Spinal cord (tissue), 10 donors: ENCODE data around the gene MLLT1. TPM values are rescaled to one million over a fixed set of nuclear protein-coding genes. Genes with fewer than 3 reads are reported as not detected.

ENCODE experiments used
- DNase-seq, 6 donors: peaks; one replicate each; pipeline versions ENCODE4 v3.0.0 to v3.0.0-alpha.2; 2013 to 2015; ENCODE audit warnings: low spot score in 6 of 6, low read depth in 4 of 6
- H3K27ac ChIP-seq: one replicate; pipeline ENCODE4 v1.5.1; 2013; ENCODE audit warnings: low read depth, low read length, control low read depth
- H3K27me3 ChIP-seq: one replicate; pipeline ENCODE4 v1.6.1; 2013; ENCODE audit warnings: low read length; ENCODE audit not compliant: control insufficient read depth, insufficient read depth
- H3K36me3 ChIP-seq: one replicate; pipeline ENCODE4 v1.6.1; 2013; ENCODE audit warnings: low read length; ENCODE audit not compliant: control insufficient read depth, insufficient read depth
- H3K4me1 ChIP-seq: one replicate; pipeline ENCODE4 v1.6.1; 2013; ENCODE audit warnings: low read length; ENCODE audit not compliant: control insufficient read depth, insufficient read depth
- H3K4me3 ChIP-seq: one replicate; pipeline ENCODE4 v1.5.1; 2013; ENCODE audit warnings: low read depth, low read length, control low read depth
- H3K9me3 ChIP-seq: one replicate; pipeline ENCODE4 v1.6.1; 2013; ENCODE audit warnings: low read length; ENCODE audit not compliant: control insufficient read depth, insufficient read depth
- WGBS: methylation state at CpG from one replicate; pipeline ENCODE4 v1.1.5; 2013; ENCODE audit warnings: missing lambda C conversion rate; ENCODE audit not compliant: insufficient coverage; 5-methylcytosine and 5-hydroxymethylcytosine counted together
- polyA plus RNA-seq, 2 donors: library from polyadenylated mRNA; unstranded; fragments of 120-200 nt; gene quantifications; one replicate each; pipeline ENCODE4 v1.2.1, GENCODE V29; 2013; ENCODE audit not compliant: insufficient read length in 2 of 2
- total RNA-seq, 2 donors: library from RNA; depleted of rRNA in 1 of 2; stranded (reverse); fragments of 120-200 nt in 1 of 2; fragments of >200 nt in 1 of 2; gene quantifications; one replicate each; pipeline versions ENCODE4 v1.2.3 to v1.2.4, GENCODE V29; 2013 to 2014
- donor health status: healthy.

MLLT1 gene
- total and polyA plus RNA-seq, 4 donors: 11.5 to 132 (median 80.5) TPM

GRCh38 chr19:6226012-6226411, 53.8 kb downstream of the MLLT1 start:
- H3K27me3 ChIP-seq: no peaks in the 10 kb centered on the region
- DNase-seq: no peak
- H3K9me3 ChIP-seq: no peaks in the 10 kb centered on the region
- H3K36me3 ChIP-seq: peaks cover 92% of the 10 kb centered on the region
- H3K4me1 ChIP-seq: peaks cover 58% of the 10 kb centered on the region
- H3K4me3 ChIP-seq: no peak overlapping the region
- 93% methylated on average over 12 of the region's 12 CpGs for WGBS
- H3K27ac ChIP-seq: no peak overlapping the region

- Histone ChIP-seq H3K4me1 (peaks cover 62% of the 10 kb centered on the region), H3K27me3 (no peaks in the 10 kb centered on the region), H3K27ac (no peak overlapping the region), H3K36me3 (peaks cover 94% of the 10 kb centered on the region), H3K4me3 (no peak overlapping the region), H3K9me3 (no peaks in the 10 kb centered on the region)
- WGBS: 92% methylated on average over 16 of the region's 18 CpGs
- no peak for DNase-seq
These were observed 54.4 kb downstream of the MLLT1 start for GRCh38 chr19:6225232-6225865.

GRCh38 chr19:6224308-6224675, 55.5 kb downstream of the MLLT1 start:
- H3K27me3 ChIP-seq: no peaks in the 10 kb centered on the region
- no peaks in the 10 kb centered on the region for H3K9me3 ChIP-seq
- WGBS: 89% methylated on average over 4 of the region's 4 CpGs
- H3K4me3 ChIP-seq: no peak overlapping the region
- H3K27ac ChIP-seq: no peak overlapping the region
- DNase-seq: no peak
- H3K4me1 ChIP-seq: peaks cover 69% of the 10 kb centered on the region
- H3K36me3 ChIP-seq: peaks cover 94% of the 10 kb centered on the region

GRCh38 chr19:6223461-6224307, 56.1 kb downstream of the MLLT1 start:
- H3K4me1 ChIP-seq: peaks cover 69% of the 10 kb centered on the region
- DNase-seq: no peak
- H3K36me3 ChIP-seq: peaks cover 94% of the 10 kb centered on the region
- no peak overlapping the region for H3K4me3 ChIP-seq
- 66% methylated on average over 18 of the region's 18 CpGs for WGBS
- H3K27ac ChIP-seq: no peak overlapping the region
- no peaks in the 10 kb centered on the region for H3K27me3 ChIP-seq
- no peaks in the 10 kb centered on the region for H3K9me3 ChIP-seq

GRCh38 chr19:6222884-6223283, 56.9 kb downstream of the MLLT1 start:
- Histone ChIP-seq H3K9me3 (no peaks in the 10 kb centered on the region), H3K4me1 (peaks cover 69% of the 10 kb centered on the region), H3K27ac (no peak overlapping the region), H3K27me3 (no peaks in the 10 kb centered on the region), H3K4me3 (no peak overlapping the region), H3K36me3 (peaks cover 98% of the 10 kb centered on the region)
- WGBS: 90% methylated on average over 17 of the region's 18 CpGs
- no peak for DNase-seq

- WGBS: 94% methylated on average over 15 of the region's 40 CpGs
- H3K4me1 ChIP-seq: peaks cover 69% of the 10 kb centered on the region
- no peak for DNase-seq
- H3K9me3 ChIP-seq: no peaks in the 10 kb centered on the region
- no peak overlapping the region for H3K27ac ChIP-seq
- no peaks in the 10 kb centered on the region for H3K27me3 ChIP-seq
- H3K36me3 ChIP-seq: peaks cover 100% of the 10 kb centered on the region
- H3K4me3 ChIP-seq: no peak overlapping the region
These were observed 57.7 kb downstream of the MLLT1 start for GRCh38 chr19:6221878-6222746.

GRCh38 chr19:6221220-6221877, 58.4 kb downstream of the MLLT1 start:
- Histone ChIP-seq H3K4me3 (no peak overlapping the region), H3K36me3 (peaks cover 96% of the 10 kb centered on the region), H3K9me3 (no peaks in the 10 kb centered on the region), H3K27ac (no peak overlapping the region), H3K27me3 (no peaks in the 10 kb centered on the region), H3K4me1 (peaks cover 69% of the 10 kb centered on the region)
- no peak for DNase-seq
- WGBS: 92% methylated on average over 17 of the region's 17 CpGs

GRCh38 chr19:6220385-6221191, 59.2 kb downstream of the MLLT1 start:
- H3K36me3 ChIP-seq: peaks cover 96% of the 10 kb centered on the region
- H3K27ac ChIP-seq: no peak overlapping the region
- WGBS: 81% methylated on average over 26 of the region's 28 CpGs
- no peaks in the 10 kb centered on the region for H3K9me3 ChIP-seq
- no peak overlapping the region for H3K4me3 ChIP-seq
- DNase-seq: no peak
- no peaks in the 10 kb centered on the region for H3K27me3 ChIP-seq
- peaks cover 74% of the 10 kb centered on the region for H3K4me1 ChIP-seq
